ENCODE results near the gene AOC3. TPM values are rescaled to one million over a fixed set of nuclear protein-coding genes. Genes with fewer than 3 reads are reported as not detected.
"Not testable (repeated sequence)": the region's sequence is repeated elsewhere in the genome, so short reads cannot be mapped to it uniquely, and the experiment has no call there.

AOC3 gene
- total RNA-seq, 8 experiments from 2014 or later, result 0.41 to 3.7 (median 0.81) TPM

DNA sequence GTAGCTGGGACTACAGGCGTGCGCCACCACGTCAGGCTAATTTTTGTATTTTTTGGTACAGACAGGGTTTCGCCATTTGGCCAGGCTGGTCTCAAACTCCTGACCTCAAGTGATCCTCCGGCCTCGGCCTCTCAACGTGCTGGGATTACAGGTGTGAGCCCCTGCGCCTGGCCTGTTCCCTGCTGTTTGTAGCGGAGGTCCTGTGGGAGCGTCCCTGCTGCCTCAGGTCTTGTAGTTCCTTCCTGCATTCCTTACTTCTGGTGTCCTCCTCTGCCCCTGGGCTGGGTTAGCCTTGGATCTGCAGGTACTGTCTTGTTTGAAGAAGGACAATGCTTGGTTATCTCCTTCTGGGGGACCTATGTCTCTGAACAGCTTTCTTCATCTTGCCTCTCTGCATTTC is 26.0 kb downstream of the AOC3 start:
- Histone ChIP-seq H3K4me1 (replicated peaks in 1 of 2) (no peaks in the 10 kb centered on the region), H3K4me3 (no peak overlapping the region), H3K27ac (no peak overlapping the region)
- in situ Hi-C loops (cut with MboI; ENCODE audit: low pct_unique_long_range_greater_than_20kb in 2 of 9, low sequenced_read_pairs in 9 of 9, unreplicated experiment in 9 of 9), result no loop called here
- no peak for ATAC-seq (replicated peaks in 6 of 8)
- WGBS, 10 experiments, result 76 to 96% (median 88%) methylated on average over 3 to 6 of the region's 10 CpGs; no CpG with 5 or more reads in 3 of the 10 experiments

DNA sequence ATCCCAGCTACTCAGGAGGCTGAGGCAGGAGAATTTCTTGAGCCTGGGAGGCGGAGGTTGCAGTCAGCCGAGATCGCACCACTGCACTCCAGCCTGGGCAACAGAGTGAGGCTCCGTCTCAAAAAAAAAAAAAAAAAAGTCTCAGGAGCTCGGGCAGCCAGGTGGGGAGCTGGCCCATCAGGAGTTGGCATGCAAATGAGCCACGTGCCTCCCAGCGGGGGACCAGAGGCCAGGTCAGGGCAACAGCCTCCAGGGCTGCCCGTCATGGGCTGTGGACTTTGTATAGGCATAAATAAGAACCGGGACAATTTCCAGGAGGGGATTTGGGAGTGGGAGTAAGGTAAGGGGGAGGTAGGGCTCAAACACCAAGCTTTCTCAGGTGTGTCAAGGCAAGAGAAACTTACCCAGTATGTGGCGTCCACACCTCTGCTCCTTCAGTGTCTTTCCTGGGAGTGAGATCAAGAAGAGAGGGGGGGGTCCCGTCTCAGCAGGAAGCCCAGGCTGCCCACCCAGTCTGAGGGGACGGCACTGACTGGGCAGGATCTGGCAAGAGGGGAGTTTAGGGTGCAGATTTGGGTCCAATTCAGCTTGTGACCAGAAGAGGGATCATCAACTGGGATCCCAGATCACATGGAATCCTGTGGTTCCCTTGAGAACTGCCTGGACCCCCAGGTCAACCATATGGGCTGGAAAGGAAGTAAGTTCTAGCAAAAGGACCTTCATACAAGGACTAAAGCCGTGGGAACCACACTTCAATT is 27.3 kb downstream of the AOC3 start:
- H3K4me3 ChIP-seq, result no peak overlapping the region
- in situ Hi-C loops (cut with MboI; ENCODE audit: low pct_unique_long_range_greater_than_20kb in 2 of 9, low sequenced_read_pairs in 9 of 9, unreplicated experiment in 9 of 9), result no loop called here
- no peaks in the 10 kb centered on the region for H3K4me1 ChIP-seq (replicated peaks in 1 of 2)
- WGBS, 10 experiments, result 0 to 48% (median 13%) methylated on average over 1 to 5 of the region's 13 CpGs; no CpG with 5 or more reads in 5 of the 10 experiments
- ATAC-seq (replicated peaks in 6 of 8), result no peak
- no peak overlapping the region for H3K27ac ChIP-seq

DNA sequence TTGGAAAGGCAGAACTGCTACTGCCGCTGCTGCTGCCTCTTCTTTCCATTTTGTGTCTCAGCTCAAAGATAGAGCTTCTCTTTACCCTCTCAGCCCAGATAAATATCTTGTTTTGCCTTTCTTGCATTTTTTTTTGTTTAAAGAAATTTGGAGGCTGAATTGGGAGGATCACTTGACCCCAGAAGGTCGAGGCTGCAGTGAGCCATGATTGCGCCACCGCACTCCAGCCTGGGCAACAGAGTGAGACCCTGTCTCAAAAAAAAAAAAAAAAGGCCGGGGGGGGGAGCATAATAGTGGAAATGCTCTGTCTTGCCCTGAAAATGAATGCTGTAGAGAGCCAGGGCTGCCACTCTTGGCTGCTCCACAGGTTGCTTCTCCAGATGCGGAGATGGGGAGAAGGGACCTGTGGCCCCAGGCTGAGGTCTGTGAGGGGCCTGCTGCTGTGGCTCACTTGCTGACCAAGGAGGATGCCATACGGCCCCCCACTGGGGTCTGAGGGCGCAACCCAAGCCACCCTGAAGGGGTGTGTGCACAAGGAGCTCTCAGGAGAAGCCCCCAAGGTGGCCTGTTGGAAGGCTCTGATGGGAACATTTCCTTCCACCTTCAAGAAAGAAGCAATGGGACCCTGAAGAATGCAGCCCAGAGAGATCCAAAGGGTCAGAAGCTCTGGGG is 28.1 kb downstream of the AOC3 start:
- WGBS, 10 experiments, result 14 to 100% (median 88%) methylated on average over 1 to 6 of the region's 8 CpGs; no CpG with 5 or more reads in 1 of the 10 experiments
- no peak for ATAC-seq (replicated peaks in 6 of 8)
- Histone ChIP-seq H3K4me3 (no peak overlapping the region), H3K27ac (no peak overlapping the region), H3K4me1 (replicated peaks in 1 of 2) (no peaks in the 10 kb centered on the region)
- in situ Hi-C loops (cut with MboI; ENCODE audit: low pct_unique_long_range_greater_than_20kb in 2 of 9, low sequenced_read_pairs in 9 of 9, unreplicated experiment in 9 of 9), result no loop called here

DNA sequence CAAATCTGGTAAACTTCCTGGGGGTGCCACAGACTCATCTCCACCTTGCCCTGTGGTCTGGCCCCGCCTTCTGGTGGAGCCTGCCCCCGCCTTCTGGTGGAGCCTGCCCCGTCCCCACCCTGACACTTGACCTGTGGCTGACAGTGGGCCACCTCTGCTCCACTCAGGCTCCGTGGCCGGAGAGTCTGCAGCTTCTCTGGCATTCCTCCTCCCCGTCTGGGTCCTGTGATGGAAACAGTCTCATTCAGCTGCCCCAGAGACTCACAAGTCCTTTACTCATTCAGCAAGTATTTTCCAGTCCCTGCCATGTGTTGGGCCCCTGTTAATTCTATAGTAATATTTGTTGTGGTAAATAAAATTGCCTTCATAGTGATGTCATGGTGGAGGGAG is 28.6 kb downstream of the AOC3 start:
- Histone ChIP-seq H3K4me1 (replicated peaks in 1 of 2) (no peaks in the 10 kb centered on the region), H3K4me3 (no peak overlapping the region), H3K27ac (no peak overlapping the region)
- no peak for ATAC-seq (replicated peaks in 6 of 8)
- in situ Hi-C loops (cut with MboI; ENCODE audit: low pct_unique_long_range_greater_than_20kb in 2 of 9, low sequenced_read_pairs in 9 of 9, unreplicated experiment in 9 of 9), result no loop called here
- 0% methylated on average over 1 of the region's 6 CpGs; no CpG with 5 or more reads in 9 of the 10 experiments for WGBS, 10 experiments

DNA sequence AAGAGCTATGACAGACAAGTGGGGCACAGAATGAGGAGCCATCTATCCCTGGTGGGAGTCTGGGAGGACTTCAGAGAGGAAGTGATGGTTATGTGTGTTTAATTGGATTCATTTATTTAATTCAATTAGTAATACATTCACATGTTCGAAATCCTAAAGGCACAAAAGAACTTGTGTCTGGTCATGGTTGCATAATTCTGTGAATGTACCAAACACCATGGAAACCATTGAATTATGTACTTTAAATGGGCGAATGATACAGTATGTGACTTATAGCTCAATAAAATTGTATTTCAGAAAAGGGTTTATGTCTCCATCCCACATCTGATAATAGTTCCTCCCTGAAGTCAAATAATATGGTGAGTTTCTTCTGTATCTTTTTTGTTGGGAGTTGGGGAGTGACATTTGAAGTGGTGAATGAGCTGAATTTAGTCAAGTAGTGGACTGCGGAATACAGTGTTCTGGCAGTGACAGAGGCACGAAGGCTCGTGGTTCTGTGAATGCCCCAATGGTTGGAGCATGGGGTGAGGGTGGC is 29.8 kb downstream of the AOC3 start:
- in situ Hi-C loops (cut with MboI; ENCODE audit: low pct_unique_long_range_greater_than_20kb in 2 of 9, low sequenced_read_pairs in 9 of 9, unreplicated experiment in 9 of 9), result no loop called here
- H3K4me3 ChIP-seq, result no peak overlapping the region
- no peak overlapping the region for H3K27ac ChIP-seq
- WGBS, 10 experiments, result 54 to 100% (median 80%) methylated on average over 1 to 4 of the region's 5 CpGs
- no peak for ATAC-seq (replicated peaks in 6 of 8)
- no peaks in the 10 kb centered on the region for H3K4me1 ChIP-seq (replicated peaks in 1 of 2)

DNA sequence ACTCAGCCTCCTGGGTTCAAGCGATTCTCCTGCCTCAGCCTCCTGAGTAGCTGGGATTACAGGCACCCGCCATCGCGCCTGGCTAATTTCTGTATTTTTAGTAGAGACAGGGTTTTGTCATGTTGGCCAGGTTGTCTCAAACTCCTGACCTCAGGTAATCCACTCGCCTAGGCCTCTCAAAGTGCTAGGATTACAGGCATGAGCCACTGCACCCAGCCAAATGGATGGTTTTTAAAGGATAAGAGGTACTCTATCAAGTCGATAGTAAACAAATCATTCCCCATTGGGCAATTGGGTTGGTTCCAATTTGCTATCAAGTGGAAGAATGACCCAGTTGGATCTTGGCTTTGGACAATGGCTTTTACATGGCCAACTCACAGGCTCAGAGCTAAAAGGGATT is 30.7 kb downstream of the AOC3 start:
- H3K4me1 ChIP-seq (replicated peaks in 1 of 2); in situ Hi-C loops (cut with MboI; ENCODE audit: low pct_unique_long_range_greater_than_20kb in 2 of 9, low sequenced_read_pairs in 9 of 9, unreplicated experiment in 9 of 9); ATAC-seq (replicated peaks in 6 of 8); H3K4me3 ChIP-seq; H3K27ac ChIP-seq: not testable (repeated sequence)
- 14 to 100% (median 77%) methylated on average over 1 to 5 of the region's 6 CpGs; no CpG with 5 or more reads in 3 of the 10 experiments for WGBS, 10 experiments

DNA sequence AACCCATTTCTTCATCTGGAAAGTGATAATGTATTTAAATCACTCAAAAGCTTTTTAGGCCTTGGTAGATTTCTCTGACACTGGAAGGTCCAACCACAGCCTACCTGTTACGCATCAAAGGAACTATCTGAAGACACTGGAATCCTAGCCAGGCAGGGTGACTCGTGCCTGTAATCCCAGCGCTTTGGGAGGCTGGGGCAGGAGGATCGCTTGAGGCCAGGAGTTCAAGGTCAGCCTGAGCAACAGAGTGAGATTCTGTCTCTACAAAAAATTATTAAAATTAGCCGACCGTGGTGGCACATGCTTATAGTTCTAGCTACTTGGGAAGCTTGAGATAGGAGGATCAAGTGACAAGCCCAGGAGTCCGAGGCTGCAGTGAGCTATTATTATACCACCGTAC is 31.2 kb downstream of the AOC3 start:
- 67 to 100% (median 92%) methylated on average over 1 to 7 of the region's 8 CpGs; no CpG with 5 or more reads in 3 of the 10 experiments for WGBS, 10 experiments
- in situ Hi-C loops (cut with MboI; ENCODE audit: low pct_unique_long_range_greater_than_20kb in 2 of 9, low sequenced_read_pairs in 9 of 9, unreplicated experiment in 9 of 9), result no loop called here
- Histone ChIP-seq H3K4me1 (replicated peaks in 1 of 2) (no peaks in the 10 kb centered on the region), H3K4me3 (no peak overlapping the region), H3K27ac (no peak overlapping the region)
- ATAC-seq (replicated peaks in 6 of 8), result no peak

DNA sequence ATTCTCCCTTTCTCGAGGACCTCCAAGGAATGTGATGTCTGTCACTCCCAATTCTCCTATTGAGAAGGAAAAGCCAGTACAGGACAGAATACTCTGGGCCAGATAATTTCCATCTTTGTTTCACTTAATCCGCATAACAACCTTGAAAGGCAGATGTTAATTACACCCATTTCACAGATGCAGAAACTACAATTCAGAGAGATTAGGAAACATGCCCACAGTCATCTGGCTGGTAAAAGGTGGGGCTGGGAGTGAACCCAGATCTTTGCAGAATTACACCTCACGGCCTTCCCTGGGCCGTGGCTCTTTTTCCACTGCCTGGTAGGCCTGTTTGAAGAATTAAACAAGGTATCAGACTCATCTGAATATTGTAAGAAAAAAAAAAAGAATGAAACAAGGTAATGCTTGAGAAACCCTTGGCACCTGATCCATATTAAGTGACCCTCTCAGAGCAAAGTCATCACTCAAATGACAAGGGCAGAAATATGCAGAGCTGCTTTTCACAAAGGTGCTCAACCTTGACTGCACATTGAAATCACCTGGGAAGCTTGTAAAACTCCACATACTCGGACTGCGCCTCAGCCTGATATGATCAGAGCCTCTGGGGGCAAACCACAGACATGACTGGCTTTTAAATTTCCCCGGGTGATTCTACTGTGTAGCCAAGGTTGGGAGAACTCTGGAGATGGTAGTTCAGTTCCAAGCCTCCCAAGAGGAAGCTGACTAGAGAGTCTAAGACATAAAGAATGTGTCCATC is 33.0 kb downstream of the AOC3 start:
- ATAC-seq (replicated peaks in 6 of 8), result no peak
- no peaks in the 10 kb centered on the region for H3K4me1 ChIP-seq (replicated peaks in 1 of 2)
- in situ Hi-C loops (cut with MboI; ENCODE audit: low pct_unique_long_range_greater_than_20kb in 2 of 9, low sequenced_read_pairs in 9 of 9, unreplicated experiment in 9 of 9), result no loop called here
- WGBS, 10 experiments, result 40 to 93% (median 76%) methylated on average over 2 to 7 of the region's 7 CpGs; no CpG with 5 or more reads in 1 of the 10 experiments
- H3K4me3 ChIP-seq, result no peak overlapping the region
- H3K27ac ChIP-seq, result no peak overlapping the region

DNA sequence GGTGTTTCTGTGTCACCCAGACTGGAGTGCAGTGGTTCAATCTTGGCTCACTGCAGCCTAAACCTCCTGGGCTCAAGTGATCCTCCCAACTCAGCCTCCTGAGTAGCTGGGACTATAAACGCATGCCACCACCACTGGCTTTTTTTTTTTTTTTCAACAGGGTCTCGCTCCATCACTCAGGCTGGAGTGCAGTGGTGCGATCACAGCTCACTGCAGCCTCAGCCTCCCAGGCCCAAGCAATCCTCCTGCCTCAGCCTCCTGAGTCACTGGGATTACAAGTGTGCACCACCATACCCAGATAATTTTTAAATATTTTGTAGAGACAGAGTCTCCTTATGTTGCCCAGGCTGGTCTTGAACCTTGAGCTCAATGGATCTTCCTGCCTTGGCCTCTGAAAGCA is 34.8 kb downstream of the AOC3 start:
- ATAC-seq (replicated peaks in 6 of 8); in situ Hi-C loops (cut with MboI; ENCODE audit: low pct_unique_long_range_greater_than_20kb in 2 of 9, low sequenced_read_pairs in 9 of 9, unreplicated experiment in 9 of 9); H3K4me1 ChIP-seq (replicated peaks in 1 of 2); H3K27ac ChIP-seq; H3K4me3 ChIP-seq: not testable (repeated sequence)
- WGBS, 10 experiments, result 80 to 100% (median 95%) methylated on average over 1 to 3 of the region's 3 CpGs; no CpG with 5 or more reads in 3 of the 10 experiments

DNA sequence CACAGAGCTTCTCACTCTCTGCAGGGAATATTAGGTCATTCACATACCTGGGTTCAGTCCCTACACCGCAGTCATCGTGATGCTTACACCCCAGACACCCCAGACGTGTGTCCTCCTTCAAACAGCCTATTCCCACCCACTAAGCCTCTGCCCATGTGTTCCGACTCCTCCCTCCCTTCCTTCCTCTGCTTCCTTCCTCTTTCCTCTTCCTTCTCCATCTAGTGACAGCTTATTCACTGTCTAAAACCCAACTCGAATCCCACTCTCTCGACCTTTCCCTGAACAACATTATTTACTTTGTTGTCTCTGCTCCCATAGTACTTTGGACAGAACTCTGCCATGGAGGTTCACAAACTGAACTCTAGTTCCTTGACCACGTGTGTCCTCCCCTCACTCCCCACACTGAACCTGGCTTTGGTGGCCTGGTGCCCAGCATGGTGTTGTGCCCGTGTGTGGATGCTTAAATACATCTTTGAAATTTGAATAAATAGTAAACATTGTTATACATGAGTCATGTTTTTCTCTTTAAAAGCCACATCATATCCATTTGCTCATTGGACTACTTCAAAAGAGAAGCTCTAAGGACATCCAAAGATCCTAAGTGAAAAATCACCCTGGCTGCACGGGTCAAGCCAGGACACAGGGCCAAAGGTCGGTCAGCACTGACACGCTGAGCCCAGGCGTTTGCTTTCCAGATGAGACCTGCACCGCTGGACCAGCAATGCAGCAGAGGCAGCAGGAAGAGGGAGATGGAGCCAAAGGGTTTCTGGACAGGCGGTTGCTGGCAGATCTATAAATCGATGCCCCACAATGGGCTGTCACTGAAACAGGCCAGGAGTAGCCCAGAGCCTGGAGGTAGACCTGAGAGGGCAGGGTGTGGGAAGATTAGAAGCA is 35.5 kb downstream of the AOC3 start:
- peak in 1 of 8 experiments; percentile 16 for ATAC-seq (replicated peaks in 6 of 8)
- H3K27ac ChIP-seq, result no peak overlapping the region
- no peak overlapping the region for H3K4me3 ChIP-seq
- H3K4me1 ChIP-seq (replicated peaks in 1 of 2), result peaks cover 0 to 3% of the 10 kb centered on the region in 2 donors
- in situ Hi-C loops (cut with MboI; ENCODE audit: low pct_unique_long_range_greater_than_20kb in 2 of 9, low sequenced_read_pairs in 9 of 9, unreplicated experiment in 9 of 9), result no loop called here
- whole genome bisulfite sequencing, 10 experiments, result 38 to 78% (median 64%) methylated on average over 1 to 11 of the region's 15 CpGs

DNA sequence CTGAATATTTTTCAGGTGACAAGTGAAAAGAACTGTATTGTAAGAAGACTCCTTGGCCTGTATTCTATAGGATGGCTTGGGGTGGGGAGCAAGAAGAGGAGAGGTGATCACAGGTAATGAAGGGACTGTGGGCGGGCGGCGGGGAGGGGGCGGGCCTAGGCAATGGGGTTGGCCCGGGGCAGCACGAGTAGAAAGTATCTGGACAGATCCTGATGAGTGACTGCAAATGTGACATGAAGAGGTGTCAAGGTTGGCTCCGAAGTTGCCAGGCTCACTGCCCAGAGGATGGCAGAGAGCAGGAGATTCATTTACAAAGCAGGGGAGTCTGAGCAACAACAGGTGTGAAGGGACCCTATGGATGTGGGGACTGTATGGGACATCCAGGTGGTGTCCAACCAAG is 38.8 kb downstream of the AOC3 start:
- ATAC-seq (replicated peaks in 6 of 8), result no peak
- in situ Hi-C loops (cut with MboI; ENCODE audit: low pct_unique_long_range_greater_than_20kb in 2 of 9, low sequenced_read_pairs in 9 of 9, unreplicated experiment in 9 of 9), result no loop called here
- WGBS, 10 experiments, result 40 to 100% (median 80%) methylated on average over 1 of the region's 7 CpGs; no CpG with 5 or more reads in 5 of the 10 experiments
- Histone ChIP-seq H3K4me1 (replicated peaks in 1 of 2) (peaks cover 0 to 8% of the 10 kb centered on the region in 2 donors), H3K4me3 (no peak overlapping the region), H3K27ac (no peak overlapping the region)

DNA sequence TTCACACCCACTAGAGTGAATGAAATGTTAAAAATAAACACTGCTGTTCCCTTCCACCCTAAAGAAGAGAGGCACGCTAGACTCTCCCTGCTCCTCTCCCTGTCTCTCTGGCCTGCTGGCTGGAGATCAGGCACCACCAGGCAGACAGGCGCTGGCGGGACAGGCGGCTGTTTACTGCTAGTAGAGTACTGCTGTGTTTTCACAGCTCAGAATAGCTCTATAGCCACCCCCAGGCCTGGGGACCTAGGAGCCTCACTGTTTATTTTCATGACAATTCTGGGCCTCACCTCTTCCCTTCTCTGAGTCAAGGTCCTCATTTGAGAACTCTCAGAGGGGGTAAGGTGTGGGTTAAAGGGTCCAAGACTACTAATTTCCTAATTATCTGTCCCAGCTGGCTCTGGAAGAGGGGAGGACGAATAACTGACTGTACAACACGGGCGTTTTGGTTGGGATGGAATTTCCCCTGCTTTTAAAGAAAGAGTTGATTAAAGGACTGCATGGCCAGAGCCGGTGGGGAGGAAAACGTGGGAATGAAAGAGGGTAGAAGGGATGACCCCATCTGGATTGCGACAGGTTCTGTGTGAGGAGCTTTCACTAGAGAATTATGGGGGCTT is 40.6 kb downstream of the AOC3 start:
- no peak overlapping the region for H3K4me3 ChIP-seq
- no peak overlapping the region for H3K27ac ChIP-seq
- peak in 5 of 8 experiments; percentile 36 to 69 (median 59) for ATAC-seq (replicated peaks in 6 of 8)
- WGBS, 10 experiments, result 9 to 65% (median 33%) methylated on average over 1 to 9 of the region's 10 CpGs; no CpG with 5 or more reads in 1 of the 10 experiments
- H3K4me1 ChIP-seq (replicated peaks in 1 of 2), result peaks cover 0 to 8% of the 10 kb centered on the region in 2 donors
- in situ Hi-C loops (cut with MboI; ENCODE audit: low pct_unique_long_range_greater_than_20kb in 2 of 9, low sequenced_read_pairs in 9 of 9, unreplicated experiment in 9 of 9), result no loop called here
